Cerebellar nuclear complex (tissue), 1 donor: ENCODE data around the gene RBBP5.
A peak's percentile ranks its signal among the peaks of the same experiment; 100 is the strongest.

ENCODE experiments used
- DNase-seq, 2 experiments: peaks; one replicate each; lab custom pipeline; 2025; lab: John Stamatoyannopoulos, UW

RBBP5 gene

DNA sequence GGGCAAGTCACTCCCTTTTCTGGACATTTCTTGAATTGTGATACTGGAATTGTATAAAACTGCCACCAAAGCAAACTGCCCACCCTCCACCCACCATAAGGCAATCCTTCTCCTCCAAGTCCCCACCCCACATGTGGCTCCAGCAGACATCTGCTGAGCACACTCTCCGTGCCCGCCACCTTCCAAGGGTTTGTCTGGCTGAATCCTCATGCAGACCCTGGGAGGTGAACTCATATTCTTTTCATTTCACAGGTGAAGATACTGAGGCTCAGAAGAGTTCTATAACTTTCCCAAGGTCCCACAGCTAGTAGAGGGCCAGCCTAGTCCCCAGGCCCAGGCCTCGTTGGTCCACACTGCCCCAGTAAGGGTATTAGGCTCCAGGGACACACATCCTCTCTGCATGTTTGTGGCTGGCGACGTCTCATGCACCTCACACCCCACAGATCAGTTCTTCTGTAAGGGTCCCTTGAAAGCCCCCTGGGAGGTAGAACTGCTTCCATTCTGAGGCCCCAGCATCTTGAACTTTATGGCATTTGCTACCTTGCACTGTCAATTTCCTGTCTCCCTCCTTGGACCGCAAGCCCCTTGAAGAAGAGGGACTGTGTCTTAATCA lies 64.7 kb downstream of the RBBP5 start:
- DNase-seq: no peak

- no peak for DNase-seq
Observed at GRCh38 chr1:205056188-205056611, 65.6 kb downstream of the RBBP5 start.

GRCh38 chr1:205054013-205054412 lies 67.8 kb downstream of the RBBP5 start:
- DNase-seq: no peak

GRCh38 chr1:205053296-205053695 lies 68.5 kb downstream of the RBBP5 start:
- DNase-seq: no peak

- no peak for DNase-seq
Observed at GRCh38 chr1:205052690-205053089, 69.1 kb downstream of the RBBP5 start.

DNA sequence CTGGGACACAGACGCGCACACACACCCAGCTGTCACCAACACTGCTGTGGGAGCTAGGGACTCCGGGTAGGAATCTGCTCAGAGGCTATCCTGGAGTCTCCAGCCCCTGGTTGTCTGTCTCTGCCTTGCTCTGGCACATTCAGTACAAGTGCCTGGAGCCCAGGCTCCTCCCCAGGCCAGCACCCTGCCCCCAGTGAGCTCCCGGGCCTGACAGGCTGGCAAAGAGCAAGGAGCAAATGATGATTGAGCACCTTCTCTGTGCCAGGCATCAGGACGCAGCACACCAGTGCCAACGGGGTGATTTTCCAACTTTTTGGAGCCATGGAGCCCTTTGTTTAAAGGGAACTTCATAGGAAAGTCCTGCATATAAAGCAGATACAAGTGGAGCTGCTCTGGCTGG lies 72.3 kb downstream of the RBBP5 start:
- DNase-seq: no peak

DNA sequence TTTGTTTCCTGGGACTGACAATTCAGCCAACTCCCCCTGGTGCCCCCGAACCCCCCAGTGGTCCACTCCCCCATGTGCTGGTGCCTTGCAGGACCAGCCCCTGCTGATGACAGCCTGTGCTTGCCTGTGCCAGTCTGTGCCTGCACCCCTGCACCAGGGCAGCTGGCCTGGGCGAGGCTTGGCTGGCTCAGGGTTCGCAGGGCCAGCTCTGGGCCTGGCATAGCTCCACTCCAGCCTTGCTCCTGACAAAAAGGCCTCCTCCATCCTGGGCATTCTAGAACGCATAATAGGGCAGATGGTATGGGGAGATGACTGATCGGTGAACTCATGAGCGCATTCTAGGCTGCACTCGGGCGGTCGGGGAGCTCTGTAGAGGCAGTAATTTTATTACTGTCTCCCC lies 73.4 kb downstream of the RBBP5 start:
- peak; percentile 33 to 85 for DNase-seq

DNA sequence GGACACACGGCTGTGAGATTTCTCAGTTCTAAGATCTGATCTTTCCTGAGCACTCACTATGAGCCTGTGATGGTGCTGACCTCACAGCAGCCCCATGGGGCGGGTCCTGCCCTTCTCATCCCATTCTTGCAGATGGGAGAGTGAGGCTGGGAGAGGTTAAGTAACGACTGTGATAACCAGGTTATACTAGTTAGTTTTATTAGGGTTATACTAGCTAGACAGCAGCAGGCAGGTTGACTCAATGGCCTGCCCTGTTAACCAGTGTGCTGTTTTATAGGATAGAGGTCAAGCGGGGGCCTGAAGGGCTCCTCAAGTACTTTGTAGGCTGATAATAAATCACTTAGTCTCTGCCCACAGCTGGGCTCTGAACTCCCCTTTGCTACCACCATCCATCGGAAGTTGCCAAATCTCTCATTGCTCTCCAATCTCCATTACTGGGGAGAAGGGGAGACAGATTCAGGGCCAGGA lies 74.0 kb downstream of the RBBP5 start:
- no peak for DNase-seq

DNA sequence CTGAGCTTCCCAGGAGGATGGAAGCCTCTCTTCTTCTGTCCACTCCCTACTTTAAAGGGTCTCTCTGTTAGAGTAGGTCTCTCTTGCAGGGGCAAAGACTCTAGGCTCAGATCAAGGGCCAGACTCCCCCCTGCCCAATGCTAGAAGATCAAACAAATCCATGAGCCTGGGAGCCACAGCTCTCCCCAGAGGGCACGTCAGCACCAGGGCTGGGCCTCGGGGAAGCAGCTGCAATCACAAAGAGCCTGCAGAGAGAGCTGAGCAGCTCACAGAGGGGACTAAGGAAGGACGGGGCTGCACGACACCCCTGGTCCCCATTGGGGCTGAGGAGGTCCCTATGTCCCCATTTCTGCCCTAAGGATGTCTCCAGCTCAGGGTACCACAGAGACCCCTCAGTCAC lies 74.9 kb downstream of the RBBP5 start:
- DNase-seq: no peak

GRCh38 chr1:205045146-205045545 lies 76.6 kb downstream of the RBBP5 start:
- no peak for DNase-seq

GRCh38 chr1:205044741-205045140 lies 77.0 kb downstream of the RBBP5 start:
- no peak for DNase-seq

DNA sequence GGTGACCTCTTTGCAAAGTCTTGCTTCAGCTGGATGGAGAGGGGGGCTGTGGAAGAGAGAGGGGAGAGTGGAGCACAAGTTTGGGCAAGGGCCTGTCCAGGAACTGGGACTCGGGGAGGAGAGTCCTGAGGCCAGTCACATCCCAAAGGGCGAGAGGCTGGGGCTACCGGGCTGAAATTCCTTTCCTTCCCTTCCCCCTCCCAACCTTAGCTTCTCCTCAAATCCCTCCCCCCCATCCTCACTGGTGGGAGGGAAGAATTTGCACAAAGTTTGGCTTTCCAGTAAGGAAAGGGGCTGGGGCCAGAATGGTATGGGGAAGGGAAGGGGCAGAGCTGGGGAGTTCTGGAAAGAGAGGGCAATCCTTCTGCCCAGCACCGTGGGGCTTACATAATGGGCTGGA lies 77.9 kb downstream of the RBBP5 start:
- DNase-seq: no peak

GRCh38 chr1:205042911-205043806 lies 78.6 kb downstream of the RBBP5 start, which contains the start of gene CNTN2:
Gene CNTN2 (plus strand): TSS chr1:205043212. CDS start chr1:205053186, 9,974 bp downstream.
- peak in 1 of 2 experiments; percentile 46 for DNase-seq

DNA sequence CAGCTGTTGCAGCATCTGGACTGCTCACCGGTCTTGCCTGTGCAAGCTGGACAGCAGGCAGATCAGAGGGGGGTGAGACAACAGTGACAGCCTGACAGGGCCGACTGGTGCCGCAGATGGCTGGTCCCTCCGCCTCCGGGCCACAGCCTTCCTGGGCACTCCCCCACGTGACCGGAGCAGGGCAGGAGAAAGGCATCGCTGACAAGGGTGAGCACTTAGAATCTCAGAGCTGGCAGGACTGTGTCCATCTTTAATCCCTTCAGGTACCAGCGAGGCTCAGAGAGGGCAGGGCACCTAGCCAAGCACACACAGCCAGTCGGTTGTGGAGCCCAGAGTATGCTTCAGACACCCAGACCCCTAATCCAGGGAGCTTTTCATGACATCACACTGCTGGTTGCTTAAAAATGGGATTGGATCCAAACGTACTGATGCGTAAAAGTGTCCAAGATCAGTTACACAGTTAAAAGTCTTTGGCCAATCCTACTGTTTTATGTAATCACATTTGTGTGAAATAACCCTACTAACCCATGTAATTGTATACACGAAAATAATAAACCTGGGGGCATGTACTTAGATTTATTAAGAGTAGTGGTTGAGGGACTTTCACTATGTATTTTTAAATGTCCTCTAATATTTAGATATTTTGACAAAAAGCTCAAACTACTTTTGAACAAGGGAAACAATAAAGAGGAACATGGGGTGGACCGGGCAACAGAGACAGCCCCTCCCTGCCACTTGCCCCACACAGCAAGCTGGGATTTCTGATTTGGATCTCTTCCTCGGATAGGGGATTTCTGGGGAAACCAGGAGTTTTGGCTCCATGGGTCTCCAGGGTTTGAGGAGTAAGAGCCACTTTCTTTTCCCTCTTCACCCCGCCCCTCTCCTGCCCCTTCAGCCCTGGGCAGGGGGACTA lies 79.5 kb downstream of the RBBP5 start:
- DNase-seq: peak; percentile 31 to 83

GRCh38 chr1:205041001-205041715 lies 80.6 kb downstream of the RBBP5 start:
- no peak for DNase-seq

- DNase-seq: no peak
Observed at GRCh38 chr1:205038132-205038786, 83.5 kb downstream of the RBBP5 start.

DNA sequence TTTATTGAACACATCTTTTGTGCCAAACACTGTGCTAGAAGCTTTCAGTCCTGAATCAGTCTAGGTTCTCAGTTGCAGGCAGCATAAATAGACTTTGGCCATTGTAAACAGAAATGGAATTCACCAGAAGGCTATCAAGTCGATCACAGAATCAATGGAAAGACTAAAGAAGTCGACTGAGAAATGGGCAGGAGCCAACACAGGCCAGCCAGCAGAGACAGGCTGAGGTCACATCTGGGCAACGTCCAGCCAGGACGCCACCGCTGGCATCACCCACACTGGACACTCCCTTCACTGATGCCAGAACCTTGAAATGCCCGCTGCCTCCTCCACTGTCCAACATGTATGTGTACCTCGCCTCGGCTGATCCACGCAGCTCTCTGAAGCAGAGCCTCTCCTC lies 84.2 kb downstream of the RBBP5 start:
- no peak for DNase-seq
